ENCODE data around the gene PES1.
"Not testable (repeated sequence)": the region's sequence is repeated elsewhere in the genome, so short reads cannot be mapped to it uniquely, and the experiment has no call there.

Gene PES1

GRCh38 chr22:30575859-30576258 lies 15.9 kb downstream of the PES1 start:
- DNase-seq (ENCODE audit: low spot score) = no peak

- DNase-seq (ENCODE audit: low spot score) = peak; percentile 79
These were observed 16.6 kb downstream of the PES1 start for GRCh38 chr22:30574997-30575671.

- DNase-seq (ENCODE audit: low spot score) = peak; percentile 94
These were observed 17.4 kb downstream of the PES1 start, which contains the start of gene GAL3ST1 for GRCh38 chr22:30574095-30574981. Gene GAL3ST1 (minus strand): TSS chr22:30574665. CDS start chr22:30557392, 17,273 bp downstream.

- DNase-seq (ENCODE audit: low spot score) = peak; percentile 58
These were observed 18.1 kb downstream of the PES1 start for GRCh38 chr22:30573594-30574094.

GRCh38 chr22:30572840-30573593 lies 18.7 kb downstream of the PES1 start:
- peak; percentile 84 for DNase-seq (ENCODE audit: low spot score)

- DNase-seq (ENCODE audit: low spot score) = no peak
These were observed 19.5 kb downstream of the PES1 start for GRCh38 chr22:30572210-30572609.

- DNase-seq (ENCODE audit: low spot score) = no peak
These were observed 22.0 kb downstream of the PES1 start for GRCh38 chr22:30569674-30570202.

- no peak for DNase-seq (ENCODE audit: low spot score)
These were observed 23.4 kb downstream of the PES1 start for GRCh38 chr22:30568137-30568805.

GRCh38 chr22:30567277-30567676 lies 24.4 kb downstream of the PES1 start:
- DNase-seq (ENCODE audit: low spot score) = not testable (repeated sequence)

GRCh38 chr22:30566125-30566524 lies 25.6 kb downstream of the PES1 start:
- no peak for DNase-seq (ENCODE audit: low spot score)

- DNase-seq (ENCODE audit: low spot score) = no peak
These were observed 26.4 kb downstream of the PES1 start for GRCh38 chr22:30565341-30565740.

- no peak for DNase-seq (ENCODE audit: low spot score)
These were observed 27.0 kb downstream of the PES1 start for GRCh38 chr22:30564761-30565119.

GRCh38 chr22:30564045-30564760 lies 27.5 kb downstream of the PES1 start:
- no peak for DNase-seq (ENCODE audit: low spot score)

GRCh38 chr22:30562366-30562765 lies 29.3 kb downstream of the PES1 start:
- DNase-seq (ENCODE audit: low spot score) = no peak

GRCh38 chr22:30561402-30562189 lies 30.1 kb downstream of the PES1 start:
- DNase-seq (ENCODE audit: low spot score) = no peak

GRCh38 chr22:30560643-30561202 lies 31.0 kb downstream of the PES1 start:
- not testable (repeated sequence) for DNase-seq (ENCODE audit: low spot score)

- no peak for DNase-seq (ENCODE audit: low spot score)
These were observed 31.8 kb downstream of the PES1 start for GRCh38 chr22:30559889-30560288.

- DNase-seq (ENCODE audit: low spot score) = no peak
These were observed 34.5 kb downstream of the PES1 start for GRCh38 chr22:30557243-30557642.

- no peak for DNase-seq (ENCODE audit: low spot score)
These were observed 35.3 kb downstream of the PES1 start for GRCh38 chr22:30556388-30556787.
